GM12878 (cell line): ENCODE results near the gene TAGLN. TPM values are rescaled to one million over a fixed set of nuclear protein-coding genes. Genes with fewer than 3 reads are reported as not detected.

Source experiments
- ATAC-seq: fragments of 200-7000 bp; cut with Tn5 transposase; 3 replicates; pipeline ENCODE4 v1.9.1; 2020; ENCODE audit warnings: mild to moderate bottlenecking, moderate library complexity
- BruUV-seq: library from RNA; stranded (reverse); fragments of 400-500 nt; replicated peaks from 2 replicates; lab custom pipeline; 2021; lab: Mats Ljungman, UMichigan
- CTCF ChIA-PET: fragments of 300-600 bp; sonication (Branson Sonifier 250); formaldehyde crosslinking; extraction: SDS; loops from one replicate; lab custom pipeline; 2021; ENCODE audit warnings: inconsistent platforms; lab: Yijun Ruan, JAX
- POLR2A ChIA-PET: fragments of 350-600 bp; formaldehyde crosslinking; extraction: SDS; loops from one replicate; lab custom pipeline; 2021; ENCODE audit warnings: inconsistent platforms; lab: Charles Lee
- RAD21 ChIA-PET: fragments of 300-600 bp; sonication (Branson Sonifier 250); formaldehyde crosslinking; loops from one replicate; lab custom pipeline; 2023; ENCODE audit warnings: antibody characterized with exemption; ENCODE audit not compliant: unreplicated experiment; lab: Charles Lee
- SMC1A ChIA-PET: fragments of 300-600 bp; sonication (Branson Sonifier 250); formaldehyde crosslinking; loops from one replicate; lab custom pipeline; 2023; ENCODE audit not compliant: unreplicated experiment, uncharacterized antibody; lab: Charles Lee
- DNase-seq: peaks from one replicate; pipeline ENCODE4 v3.0.0-alpha.2; 2011; ENCODE audit warnings: low read depth, low spot score
- FAIRE-seq: peaks from 3 replicates; lab custom pipeline; 2011; peaks lifted over from hg19 to GRCh38; lab: Jason Lieb, UNC
- H2AFZ ChIP-seq: 2 replicates; pipeline ENCODE4 v1.6.0; 2011; ENCODE audit warnings: low read depth, low read length, control low read depth; ENCODE audit not compliant: control insufficient read depth
- H3K27ac ChIP-seq: 2 replicates; pipeline ENCODE4 v1.5.1; 2011; ENCODE audit warnings: control low read depth; ENCODE audit not compliant: control insufficient read depth, insufficient read depth
- H3K27me3 ChIP-seq, 2 experiments: replicated peaks in 1 of 2; 2 replicates each; pipeline versions ENCODE4 v1.6.0 to v1.6.1; 2011; ENCODE audit warnings: low read length in 1 of 2; ENCODE audit not compliant: control insufficient read depth in 2 of 2, insufficient read depth in 2 of 2
- H3K36me3 ChIP-seq, 2 experiments: 2 replicates each; pipeline ENCODE4 v1.5.1; 2011; ENCODE audit warnings: low read length in 1 of 2; ENCODE audit not compliant: control insufficient read depth in 2 of 2, insufficient read depth in 2 of 2
- H3K4me1 ChIP-seq: 2 replicates; pipeline ENCODE4 v1.6.1; 2011; ENCODE audit warnings: mild to moderate bottlenecking, low read length, moderate library complexity, mixed read lengths; ENCODE audit not compliant: control insufficient read depth, insufficient read depth
- H3K4me2 ChIP-seq: 2 replicates; pipeline ENCODE4 v1.6.0; 2011; ENCODE audit warnings: control low read depth; ENCODE audit not compliant: control insufficient read depth, insufficient read depth
- H3K4me3 ChIP-seq: fragments of 200-600 bp; sonication (generic); 2 replicates; pipeline ENCODE4 v1.5.1; 2016
- H3K79me2 ChIP-seq: 2 replicates; pipeline ENCODE4 v1.6.0; 2011; ENCODE audit warnings: low read length; ENCODE audit not compliant: control insufficient read depth, insufficient read depth
- H3K9ac ChIP-seq: 2 replicates; pipeline ENCODE4 v1.8.0; 2011; ENCODE audit warnings: low read length, control low read depth, mixed read lengths; ENCODE audit not compliant: control insufficient read depth, insufficient read depth
- H3K9me3 ChIP-seq: replicated peaks from 3 replicates; pipeline ENCODE4 v1.5.1; 2011; ENCODE audit warnings: mild to moderate bottlenecking, low read length; ENCODE audit not compliant: control insufficient read depth, insufficient read depth
- H4K20me1 ChIP-seq: 2 replicates; pipeline ENCODE4 v1.6.0; 2011; ENCODE audit not compliant: control insufficient read depth, insufficient read depth
- CBFB ChIP-seq: IDR thresholded peaks from 2 replicates; pipeline ENCODE4 v1.6.1; 2016; ENCODE audit warnings: antibody characterized with exemption, low read depth
- HDAC6 ChIP-seq: fragments of 200-600 bp; sonication (generic); IDR thresholded peaks from one replicate; pipeline ENCODE4 v1.8.0; 2017; ENCODE audit warnings: antibody characterized with exemption; ENCODE audit not compliant: unreplicated experiment
- IKZF1 ChIP-seq: fragments of 450-650 bp; conservative IDR thresholded peaks from 2 replicates; pipeline ENCODE4 v1.6.1; 2017; ENCODE audit warnings: antibody characterized with exemption, mild to moderate bottlenecking
- JUND ChIP-seq: IDR thresholded peaks from 2 replicates; pipeline ENCODE4 v1.6.1; 2012; ENCODE audit warnings: low read depth, mild to moderate bottlenecking, low read length, improper control_type of control experiment, moderate library complexity
- PAX5 ChIP-seq: IDR thresholded peaks from 2 replicates; pipeline ENCODE4 v1.6.1; 2011; ENCODE audit warnings: low read depth, low read length, borderline replicate concordance
- PBX3 ChIP-seq: IDR thresholded peaks from 2 replicates; pipeline ENCODE4 v1.6.1; 2011; ENCODE audit warnings: mild to moderate bottlenecking, low read depth, low read length, moderate library complexity; ENCODE audit not compliant: insufficient replicate concordance
- RBBP5 ChIP-seq: fragments of 200-600 bp; sonication (generic); conservative IDR thresholded peaks from 2 replicates; pipeline ENCODE4 v1.6.1; 2016
- SMC3 ChIP-seq: IDR thresholded peaks from 2 replicates; pipeline ENCODE4 v1.6.1; 2011; ENCODE audit warnings: low read length, improper control_type of control experiment, borderline replicate concordance
- TCF12 ChIP-seq: IDR thresholded peaks from 2 replicates; pipeline ENCODE4 v1.6.1; 2011; ENCODE audit warnings: low read depth, mild to moderate bottlenecking, low read length
- ZBTB4 ChIP-seq: fragments of 450-650 bp; formaldehyde crosslinking; IDR thresholded peaks from 2 replicates; pipeline ENCODE4 v1.4.0; 2022; ENCODE audit warnings: mild to moderate bottlenecking, moderate library complexity
- ZNF207 ChIP-seq: fragments of 450-650 bp; IDR thresholded peaks from 2 replicates; pipeline ENCODE4 v1.6.1; 2014; ENCODE audit warnings: antibody characterized with exemption, mild to moderate bottlenecking, borderline replicate concordance
- WGBS: methylation state at CpG from one replicate; pipeline ENCODE4 v1.1.6; 2016; ENCODE audit warnings: low lambda C conversion rate; ENCODE audit not compliant: insufficient replicate concordance, insufficient coverage; ENCODE audit errors: missing lambda C conversion rate; 5-methylcytosine and 5-hydroxymethylcytosine counted together
- in situ Hi-C: fragments of 300-500 bp; cut with MboI; formaldehyde crosslinking; loops from 9 replicates; pipeline ENCODE4 v1.14.3; 2018; ENCODE audit warnings: mixed read lengths
- intact Hi-C: fragments of 100-400 bp; cut with micrococcal nuclease; formaldehyde crosslinking; loops from one replicate; pipeline ENCODE4 v1.14.2; 2022; ENCODE audit not compliant: unreplicated experiment
- polyA plus RNA-seq, 11 experiments: library from polyadenylated mRNA; depleted of rRNA in 4 of 11; unstranded in 6 of 11; stranded (reverse) in 5 of 11; fragments of >200 nt; fragmentation: Nextera tagmentation in 4 of 11; fragmentation: Illumina TruSeq in 1 of 11; extraction: Ambion mirVana in 4 of 11; extraction: Trizol in 1 of 11; gene quantifications; 1 replicate in 1 of 11; 2 replicates in 10 of 11; pipeline versions ENCODE4 v1.2.1 to v1.2.3, GENCODE V29; 2011 to 2016; ENCODE audit warnings: inconsistent platforms in 2 of 11, missing spikeins in 2 of 11, low read depth in 1 of 11
- total RNA-seq, 4 experiments: library from RNA; depleted of rRNA in 3 of 4; stranded (reverse); fragments of >200 nt in 3 of 4; fragmentation: Illumina TruSeq in 1 of 4; extraction: Trizol in 1 of 4; gene quantifications; 2 replicates each; pipeline versions ENCODE4 v1.2.1 to v1.2.3, GENCODE V29; 2013 to 2021

TAGLN gene
- total and polyA plus RNA-seq, 10 of the 15 experiments (the other 5 are each of a cell fraction or from before 2014, with no cell fraction given): 0.26 to 4.6 (median 1.7) TPM

- peaks cover 25 to 45% of the 10 kb centered on the region in 2 experiments for H3K36me3 ChIP-seq
- no peak overlapping the region for H2AFZ ChIP-seq
- no peaks in the 10 kb centered on the region; the same call in 1 of the 2 replicates for H3K4me1 ChIP-seq
- H3K9me3 ChIP-seq: no peaks in the 10 kb centered on the region
- H3K4me2 ChIP-seq: no peak overlapping the region
- no peaks in the 10 kb centered on the region for H3K79me2 ChIP-seq
- BruUV-seq: no TSS peak
- no peak overlapping the region for H3K9ac ChIP-seq
- in situ Hi-C loops: no loop called here
- ChIA-PET SMC1A (no interaction called here), CTCF (interaction anchor here (1.3 to 17.3 kb wide), 2 partner anchors 37 to 383 kb away, joined by 3 to 422 read pairs; partner anchors contain the start of gene SIDT2), RAD21 (no interaction called here), POLR2A (no interaction called here)
- FAIRE-seq (no peak), DNase-seq (no peak), ATAC-seq (no peak)
- H3K27me3 ChIP-seq: no peaks in the 10 kb centered on the region
- H3K4me3 ChIP-seq: no peak overlapping the region
- intact Hi-C loops: no loop called here
- H4K20me1 ChIP-seq: no peaks in the 10 kb centered on the region
- WGBS: 86% methylated on average over 15 of the region's 15 CpGs
- no peak overlapping the region for H3K27ac ChIP-seq
- TF ChIP-seq RBBP5 (no peak), JUND (no peak), ZBTB4 (CRISPR knock-in tag) (no peak), ZNF207 (no peak), CBFB (no peak), HDAC6 (no peak), PBX3 (no peak), IKZF1 (no peak), PAX5 (no peak), TCF12 (no peak), SMC3 (no peak)
Measured at GRCh38 chr11:117218133-117218915, 19.2 kb downstream of the TAGLN start.
